HepG2 (cell line): ENCODE measurements around the gene H6PD. TPM values are rescaled to one million over a fixed set of nuclear protein-coding genes. Genes with fewer than 3 reads are reported as not detected.

Source experiments
- BHLHE40 ChIP-seq: IDR thresholded peaks from 2 replicates; pipeline ENCODE4 v1.6.1; 2011; ENCODE audit warnings: low read length, improper control_type of control experiment
- CENPX ChIP-seq: sonication (generic); formaldehyde crosslinking; IDR thresholded peaks from 2 replicates; pipeline ENCODE4 v1.9.0; 2021; ENCODE audit warnings: mild to moderate bottlenecking, missing genetic modification reagents, moderate library complexity
- ETV6 ChIP-seq: sonication (generic); formaldehyde crosslinking; conservative IDR thresholded peaks from 2 replicates; pipeline ENCODE4 v1.4.0; 2020; ENCODE audit warnings: missing genetic modification reagents
- FOXK2 ChIP-seq: fragments of 450-650 bp; IDR thresholded peaks from 2 replicates; pipeline ENCODE4 v1.6.1; 2016
- GATAD2A ChIP-seq: IDR thresholded peaks from 2 replicates; pipeline ENCODE4 v1.6.1; 2016
- KDM3A ChIP-seq: IDR thresholded peaks from 2 replicates; pipeline ENCODE4 v1.6.1; 2018; ENCODE audit warnings: low read depth, missing compliant biosample characterization
- NCOR1 ChIP-seq: fragments of 200-600 bp; sonication (generic); IDR thresholded peaks from 2 replicates; pipeline ENCODE4 v1.7.0; 2017; ENCODE audit warnings: antibody characterized with exemption, low read length, borderline replicate concordance
- NKX3-1 ChIP-seq: sonication (generic); formaldehyde crosslinking; IDR thresholded peaks from 2 replicates; pipeline ENCODE4 v1.5.0; 2020; ENCODE audit warnings: missing genetic modification reagents
- SIN3A ChIP-seq: IDR thresholded peaks from 2 replicates; pipeline ENCODE4 v1.6.1; 2011; ENCODE audit warnings: low read depth, mild to moderate bottlenecking, control low read depth, low read length, borderline replicate concordance
- SUZ12 ChIP-seq: fragments of 150-350 bp; IDR thresholded peaks from 2 replicates; pipeline ENCODE4 v1.6.1; 2014; ENCODE audit warnings: low read depth, low read length
- SYNCRIP ChIP-seq: fragments of 200-400 bp; formaldehyde crosslinking; IDR thresholded peaks from 2 replicates; pipeline ENCODE4 v1.6.1; 2018; ENCODE audit warnings: mild to moderate bottlenecking, low read depth, low read length; ENCODE audit not compliant: insufficient read depth
- ZNF430 ChIP-seq: sonication (generic); formaldehyde crosslinking; IDR thresholded peaks from 2 replicates; pipeline ENCODE4 v1.9.0; 2021; ENCODE audit warnings: mild to moderate bottlenecking, missing genetic modification reagents
- ZNF501 ChIP-seq: sonication (generic); formaldehyde crosslinking; IDR thresholded peaks from 2 replicates; pipeline ENCODE4 v1.5.1; 2020; ENCODE audit warnings: mild to moderate bottlenecking, moderate library complexity, missing genetic modification reagents
- polyA plus RNA-seq, 8 experiments: library from polyadenylated mRNA; depleted of rRNA in 3 of 8; stranded (reverse) in 7 of 8; unstranded in 1 of 8; fragments of >200 nt; fragmentation: Illumina TruSeq in 4 of 8; extraction: Trizol in 4 of 8; gene quantifications; 2 replicates each; pipeline versions ENCODE4 v1.2.1 to v1.2.3, GENCODE V29; 2011 to 2016; ENCODE audit warnings: low read depth in 4 of 8, missing spikeins in 1 of 8, mixed read lengths in 1 of 8; ENCODE audit not compliant: insufficient read depth in 1 of 8
- total RNA-seq, 5 experiments: library from RNA; depleted of rRNA; stranded (reverse); fragments of >200 nt; fragmentation: Illumina TruSeq; extraction: Trizol; gene quantifications; 2 replicates each; pipeline ENCODE4 v1.2.3, GENCODE V29; 2016; ENCODE audit warnings: low read depth in 1 of 5
- TF ChIP-seq, protein P1 (sequence below): sonication (generic); formaldehyde crosslinking; IDR thresholded peaks from 2 replicates; pipeline ENCODE4 v1.4.0; 2020; ENCODE audit warnings: missing genetic modification reagents, borderline replicate concordance
- TF ChIP-seq, protein P2 (sequence below): sonication (generic); formaldehyde crosslinking; IDR thresholded peaks from 2 replicates; pipeline ENCODE4 v1.8.0; 2022; ENCODE audit warnings: mild to moderate bottlenecking, missing genetic modification reagents
- TF ChIP-seq, protein P3 (sequence below): IDR thresholded peaks from 2 replicates; pipeline ENCODE4 v1.6.1; 2012; ENCODE audit warnings: low read depth, low read length, improper control_type of control experiment
- TF ChIP-seq, protein P4 (sequence below): sonication (generic); formaldehyde crosslinking; IDR thresholded peaks from 2 replicates; pipeline ENCODE4 v1.4.0; 2020; ENCODE audit warnings: mild to moderate bottlenecking, low read depth, missing genetic modification reagents
- TF ChIP-seq, protein P5 (sequence below): sonication (generic); formaldehyde crosslinking; IDR thresholded peaks from 2 replicates; pipeline ENCODE4 v1.4.0; 2020; ENCODE audit warnings: missing genetic modification reagents, borderline replicate concordance

The H6PD gene
- total and polyA plus RNA-seq, 2 of the 13 experiments (the other 11 are each of a cell fraction or from before 2014, with no cell fraction given) = 9.3 to 14.1 TPM

DNA sequence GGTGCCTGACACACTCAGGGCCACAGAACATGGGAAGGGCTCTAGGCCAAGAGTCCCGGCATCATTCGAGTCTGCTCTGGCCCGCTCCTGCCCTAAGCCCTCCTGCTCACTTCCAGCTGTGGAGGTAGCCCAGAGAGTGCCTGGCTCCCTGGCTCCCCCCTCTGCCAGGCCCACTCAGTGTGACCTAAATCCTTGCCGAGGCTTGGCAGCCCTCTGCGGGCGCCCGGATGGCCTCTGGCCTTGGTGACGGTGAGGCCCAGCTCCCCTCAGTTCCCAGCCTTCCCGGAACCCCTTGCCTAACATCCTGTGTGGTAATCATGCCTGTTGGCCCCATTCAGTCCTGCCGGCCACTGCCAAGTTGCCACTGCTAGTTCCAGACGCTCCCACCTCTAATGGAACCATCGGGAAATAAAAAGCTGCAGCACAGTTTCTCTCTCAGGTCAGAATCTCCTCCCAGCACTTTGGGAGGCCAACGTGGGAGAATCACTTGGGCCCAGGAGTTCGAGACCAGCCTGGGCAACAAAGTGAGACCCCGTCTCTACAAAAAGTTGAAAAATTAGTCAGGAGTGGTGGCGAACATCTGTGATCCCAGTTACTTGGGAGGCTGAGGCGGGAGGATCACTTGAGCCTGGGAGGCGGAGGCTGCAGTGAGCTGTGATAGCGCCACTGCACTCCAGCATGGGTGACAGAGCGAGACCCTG lies 1.2 kb upstream of the H6PD start (continued):
- no peak for TF ChIP-seq FOXK2
- TF ChIP-seq, protein P1, sequence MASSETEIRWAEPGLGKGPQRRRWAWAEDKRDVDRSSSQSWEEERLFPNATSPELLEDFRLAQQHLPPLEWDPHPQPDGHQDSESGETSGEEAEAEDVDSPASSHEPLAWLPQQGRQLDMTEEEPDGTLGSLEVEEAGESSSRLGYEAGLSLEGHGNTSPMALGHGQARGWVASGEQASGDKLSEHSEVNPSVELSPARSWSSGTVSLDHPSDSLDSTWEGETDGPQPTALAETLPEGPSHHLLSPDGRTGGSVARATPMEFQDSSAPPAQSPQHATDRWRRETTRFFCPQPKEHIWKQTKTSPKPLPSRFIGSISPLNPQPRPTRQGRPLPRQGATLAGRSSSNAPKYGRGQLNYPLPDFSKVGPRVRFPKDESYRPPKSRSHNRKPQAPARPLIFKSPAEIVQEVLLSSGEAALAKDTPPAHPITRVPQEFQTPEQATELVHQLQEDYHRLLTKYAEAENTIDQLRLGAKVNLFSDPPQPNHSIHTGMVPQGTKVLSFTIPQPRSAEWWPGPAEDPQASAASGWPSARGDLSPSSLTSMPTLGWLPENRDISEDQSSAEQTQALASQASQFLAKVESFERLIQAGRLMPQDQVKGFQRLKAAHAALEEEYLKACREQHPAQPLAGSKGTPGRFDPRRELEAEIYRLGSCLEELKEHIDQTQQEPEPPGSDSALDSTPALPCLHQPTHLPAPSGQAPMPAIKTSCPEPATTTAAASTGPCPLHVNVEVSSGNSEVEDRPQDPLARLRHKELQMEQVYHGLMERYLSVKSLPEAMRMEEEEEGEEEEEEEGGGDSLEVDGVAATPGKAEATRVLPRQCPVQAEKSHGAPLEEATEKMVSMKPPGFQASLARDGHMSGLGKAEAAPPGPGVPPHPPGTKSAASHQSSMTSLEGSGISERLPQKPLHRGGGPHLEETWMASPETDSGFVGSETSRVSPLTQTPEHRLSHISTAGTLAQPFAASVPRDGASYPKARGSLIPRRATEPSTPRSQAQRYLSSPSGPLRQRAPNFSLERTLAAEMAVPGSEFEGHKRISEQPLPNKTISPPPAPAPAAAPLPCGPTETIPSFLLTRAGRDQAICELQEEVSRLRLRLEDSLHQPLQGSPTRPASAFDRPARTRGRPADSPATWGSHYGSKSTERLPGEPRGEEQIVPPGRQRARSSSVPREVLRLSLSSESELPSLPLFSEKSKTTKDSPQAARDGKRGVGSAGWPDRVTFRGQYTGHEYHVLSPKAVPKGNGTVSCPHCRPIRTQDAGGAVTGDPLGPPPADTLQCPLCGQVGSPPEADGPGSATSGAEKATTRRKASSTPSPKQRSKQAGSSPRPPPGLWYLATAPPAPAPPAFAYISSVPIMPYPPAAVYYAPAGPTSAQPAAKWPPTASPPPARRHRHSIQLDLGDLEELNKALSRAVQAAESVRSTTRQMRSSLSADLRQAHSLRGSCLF = no peak
- TF ChIP-seq SYNCRIP = no peak
- TF ChIP-seq, protein P2, sequence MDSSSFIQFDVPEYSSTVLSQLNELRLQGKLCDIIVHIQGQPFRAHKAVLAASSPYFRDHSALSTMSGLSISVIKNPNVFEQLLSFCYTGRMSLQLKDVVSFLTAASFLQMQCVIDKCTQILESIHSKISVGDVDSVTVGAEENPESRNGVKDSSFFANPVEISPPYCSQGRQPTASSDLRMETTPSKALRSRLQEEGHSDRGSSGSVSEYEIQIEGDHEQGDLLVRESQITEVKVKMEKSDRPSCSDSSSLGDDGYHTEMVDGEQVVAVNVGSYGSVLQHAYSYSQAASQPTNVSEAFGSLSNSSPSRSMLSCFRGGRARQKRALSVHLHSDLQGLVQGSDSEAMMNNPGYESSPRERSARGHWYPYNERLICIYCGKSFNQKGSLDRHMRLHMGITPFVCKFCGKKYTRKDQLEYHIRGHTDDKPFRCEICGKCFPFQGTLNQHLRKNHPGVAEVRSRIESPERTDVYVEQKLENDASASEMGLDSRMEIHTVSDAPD (CRISPR knock-in tag) = peak; percentile 96
- TF ChIP-seq, protein P3, sequence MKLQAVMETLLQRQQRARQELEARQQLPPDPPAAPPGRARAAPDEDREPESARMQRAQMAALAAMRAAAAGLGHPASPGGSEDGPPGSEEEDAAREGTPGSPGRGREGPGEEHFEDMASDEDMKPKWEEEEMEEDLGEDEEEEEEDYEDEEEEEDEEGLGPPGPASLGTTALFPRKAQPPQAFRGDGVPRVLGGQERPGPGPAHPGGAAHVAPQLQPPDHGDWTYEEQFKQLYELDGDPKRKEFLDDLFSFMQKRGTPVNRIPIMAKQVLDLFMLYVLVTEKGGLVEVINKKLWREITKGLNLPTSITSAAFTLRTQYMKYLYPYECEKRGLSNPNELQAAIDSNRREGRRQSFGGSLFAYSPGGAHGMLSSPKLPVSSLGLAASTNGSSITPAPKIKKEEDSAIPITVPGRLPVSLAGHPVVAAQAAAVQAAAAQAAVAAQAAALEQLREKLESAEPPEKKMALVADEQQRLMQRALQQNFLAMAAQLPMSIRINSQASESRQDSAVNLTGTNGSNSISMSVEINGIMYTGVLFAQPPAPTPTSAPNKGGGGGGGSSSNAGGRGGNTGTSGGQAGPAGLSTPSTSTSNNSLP = no peak
- TF ChIP-seq GATAD2A (CRISPR knock-in tag) = peak; percentile 96
- no peak; the same call in 1 of the 2 replicates for TF ChIP-seq ETV6 (CRISPR knock-in tag)
- TF ChIP-seq CENPX (CRISPR knock-in tag) = no peak
- TF ChIP-seq, protein P4, sequence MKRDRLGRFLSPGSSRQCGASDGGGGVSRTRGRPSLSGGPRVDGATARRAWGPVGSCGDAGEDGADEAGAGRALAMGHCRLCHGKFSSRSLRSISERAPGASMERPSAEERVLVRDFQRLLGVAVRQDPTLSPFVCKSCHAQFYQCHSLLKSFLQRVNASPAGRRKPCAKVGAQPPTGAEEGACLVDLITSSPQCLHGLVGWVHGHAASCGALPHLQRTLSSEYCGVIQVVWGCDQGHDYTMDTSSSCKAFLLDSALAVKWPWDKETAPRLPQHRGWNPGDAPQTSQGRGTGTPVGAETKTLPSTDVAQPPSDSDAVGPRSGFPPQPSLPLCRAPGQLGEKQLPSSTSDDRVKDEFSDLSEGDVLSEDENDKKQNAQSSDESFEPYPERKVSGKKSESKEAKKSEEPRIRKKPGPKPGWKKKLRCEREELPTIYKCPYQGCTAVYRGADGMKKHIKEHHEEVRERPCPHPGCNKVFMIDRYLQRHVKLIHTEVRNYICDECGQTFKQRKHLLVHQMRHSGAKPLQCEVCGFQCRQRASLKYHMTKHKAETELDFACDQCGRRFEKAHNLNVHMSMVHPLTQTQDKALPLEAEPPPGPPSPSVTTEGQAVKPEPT (CRISPR knock-in tag) = no peak
- TF ChIP-seq KDM3A = peak; percentile 90; the same call in 1 of the 2 replicates
- peak; percentile 90; the same call in 1 of the 2 replicates for TF ChIP-seq ZNF430 (CRISPR knock-in tag)
- peak; percentile 58; the same call in 1 of the 2 replicates for TF ChIP-seq NKX3-1 (CRISPR knock-in tag)
- TF ChIP-seq BHLHE40 = peak; percentile 7; the same call in 1 of the 2 replicates
- TF ChIP-seq NCOR1 = peak; percentile 60; the same call in 1 of the 2 replicates
- no peak for TF ChIP-seq SUZ12
- TF ChIP-seq ZNF501 (CRISPR knock-in tag) = peak; percentile 72; the same call in 1 of the 2 replicates
- TF ChIP-seq SIN3A = no peak
- TF ChIP-seq, protein P5, sequence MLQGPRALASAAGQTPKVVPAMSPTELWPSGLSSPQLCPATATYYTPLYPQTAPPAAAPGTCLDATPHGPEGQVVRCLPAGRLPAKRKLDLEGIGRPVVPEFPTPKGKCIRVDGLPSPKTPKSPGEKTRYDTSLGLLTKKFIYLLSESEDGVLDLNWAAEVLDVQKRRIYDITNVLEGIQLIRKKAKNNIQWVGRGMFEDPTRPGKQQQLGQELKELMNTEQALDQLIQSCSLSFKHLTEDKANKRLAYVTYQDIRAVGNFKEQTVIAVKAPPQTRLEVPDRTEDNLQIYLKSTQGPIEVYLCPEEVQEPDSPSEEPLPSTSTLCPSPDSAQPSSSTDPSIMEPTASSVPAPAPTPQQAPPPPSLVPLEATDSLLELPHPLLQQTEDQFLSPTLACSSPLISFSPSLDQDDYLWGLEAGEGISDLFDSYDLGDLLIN (CRISPR knock-in tag) = no peak
